DND-41 (cell line): ENCODE results near the gene MICU2.

Source experiments
- EZH2 ChIP-seq: IDR thresholded peaks from 3 replicates; pipeline ENCODE4 v1.6.1; 2012; ENCODE audit warnings: borderline replicate concordance, low read depth, mild to moderate bottlenecking, moderate library complexity, low read length, inconsistent platforms; ENCODE audit not compliant: severe bottlenecking
- TF ChIP-seq, protein P1 (sequence below): IDR thresholded peaks from 2 replicates; pipeline ENCODE4 v1.5.1; 2012; ENCODE audit warnings: borderline replicate concordance, low read length, moderate library complexity, mild to moderate bottlenecking; ENCODE audit not compliant: poor library complexity, severe bottlenecking; ENCODE audit errors: extremely low read depth

DNA sequence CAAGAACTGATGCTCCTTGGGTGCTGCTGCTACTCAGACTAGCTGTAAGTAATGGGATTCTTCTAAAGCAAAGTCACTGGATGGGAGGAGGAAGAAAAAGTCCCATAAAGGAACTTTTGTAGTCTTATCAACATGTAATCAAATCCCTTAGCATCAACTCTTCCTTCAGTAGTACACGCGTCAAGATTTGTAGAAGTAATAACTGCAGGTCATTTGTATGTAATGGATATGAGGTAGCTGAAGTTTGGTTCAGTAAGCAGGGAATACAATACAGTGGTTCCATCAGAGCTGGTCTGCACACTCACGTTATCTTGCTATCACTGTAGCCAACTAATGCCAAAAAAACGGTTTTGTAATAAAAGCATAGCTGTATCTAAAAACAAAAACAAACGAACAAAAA is 72.5 kb downstream of the MICU2 start:
- TF ChIP-seq, protein P1, sequence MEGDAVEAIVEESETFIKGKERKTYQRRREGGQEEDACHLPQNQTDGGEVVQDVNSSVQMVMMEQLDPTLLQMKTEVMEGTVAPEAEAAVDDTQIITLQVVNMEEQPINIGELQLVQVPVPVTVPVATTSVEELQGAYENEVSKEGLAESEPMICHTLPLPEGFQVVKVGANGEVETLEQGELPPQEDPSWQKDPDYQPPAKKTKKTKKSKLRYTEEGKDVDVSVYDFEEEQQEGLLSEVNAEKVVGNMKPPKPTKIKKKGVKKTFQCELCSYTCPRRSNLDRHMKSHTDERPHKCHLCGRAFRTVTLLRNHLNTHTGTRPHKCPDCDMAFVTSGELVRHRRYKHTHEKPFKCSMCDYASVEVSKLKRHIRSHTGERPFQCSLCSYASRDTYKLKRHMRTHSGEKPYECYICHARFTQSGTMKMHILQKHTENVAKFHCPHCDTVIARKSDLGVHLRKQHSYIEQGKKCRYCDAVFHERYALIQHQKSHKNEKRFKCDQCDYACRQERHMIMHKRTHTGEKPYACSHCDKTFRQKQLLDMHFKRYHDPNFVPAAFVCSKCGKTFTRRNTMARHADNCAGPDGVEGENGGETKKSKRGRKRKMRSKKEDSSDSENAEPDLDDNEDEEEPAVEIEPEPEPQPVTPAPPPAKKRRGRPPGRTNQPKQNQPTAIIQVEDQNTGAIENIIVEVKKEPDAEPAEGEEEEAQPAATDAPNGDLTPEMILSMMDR = no peak
- TF ChIP-seq EZH2 = no peak
